GM12878 (cell line): ENCODE data around the gene LRP1B.

Experiments used
- CUX1 ChIP-seq: IDR thresholded peaks from 2 replicates; pipeline ENCODE4 v1.6.1; 2012; ENCODE audit warnings: improper control_type of control experiment, low read depth, low read length; ENCODE audit not compliant: insufficient replicate concordance
- FOS ChIP-seq: IDR thresholded peaks from 3 replicates; pipeline ENCODE4 v1.6.1; 2011; ENCODE audit warnings: borderline replicate concordance; ENCODE audit not compliant: insufficient read length; ENCODE audit errors: extremely low read depth
- MLLT1 ChIP-seq: fragments of 450-650 bp; IDR thresholded peaks from 2 replicates; pipeline ENCODE4 v1.6.1; 2016; ENCODE audit warnings: mild to moderate bottlenecking
- ZBTB33 ChIP-seq: fragments of 450-650 bp; IDR thresholded peaks from 2 replicates; pipeline ENCODE4 v1.6.1; 2017; ENCODE audit warnings: mild to moderate bottlenecking

GRCh38 chr2:140841141-140841540 is 1289.7 kb downstream of the LRP1B start:
- TF ChIP-seq CUX1 (no peak), FOS (no peak), ZBTB33 (no peak), MLLT1 (no peak)
